Neural cell (in vitro differentiated cells): ENCODE data around the gene TSPYL6. TPM values are rescaled to one million over a fixed set of nuclear protein-coding genes. Genes with fewer than 3 reads are reported as not detected.

Source experiments
- H2AFZ ChIP-seq: fragments of 200-600, 300-800 bp; sonication (generic), shearing (Covaris generic); 2 replicates; pipeline ENCODE4 v1.6.0; 2014; ENCODE audit warnings: low read depth, mild to moderate bottlenecking, antibody characterized with exemption, low read length, moderate library complexity
- H3F3A ChIP-seq: fragments of 200-600 bp; shearing (Covaris generic); 2 replicates; pipeline ENCODE4 v1.6.1; 2016; ENCODE audit warnings: mild to moderate bottlenecking, moderate library complexity, mixed read lengths, antibody characterized with exemption, low read length; ENCODE audit not compliant: insufficient read depth, poor library complexity, severe bottlenecking
- H3K27ac ChIP-seq: fragments of 200-600, 300-800 bp; sonication (generic), shearing (Covaris generic); 2 replicates; pipeline ENCODE4 v1.5.1; 2014; ENCODE audit warnings: mild to moderate bottlenecking, low read length, moderate library complexity
- H3K27me3 ChIP-seq: fragments of 300-800, 200-600 bp; sonication (generic), shearing (Covaris generic); 2 replicates; pipeline ENCODE4 v1.6.0; 2014; ENCODE audit warnings: mild to moderate bottlenecking, low read depth, low read length, moderate library complexity; ENCODE audit not compliant: insufficient read depth
- H3K36me3 ChIP-seq: fragments of 300-800, 200-600 bp; sonication (generic), shearing (Covaris generic); 2 replicates; pipeline ENCODE4 v1.5.1; 2014; ENCODE audit warnings: mild to moderate bottlenecking, antibody characterized with exemption, low read length, moderate library complexity; ENCODE audit not compliant: insufficient read depth
- H3K4me2 ChIP-seq: fragments of 300-800, 200-600 bp; sonication (generic), shearing (Covaris generic); 2 replicates; pipeline ENCODE4 v1.6.0; 2014; ENCODE audit warnings: mild to moderate bottlenecking, low read length
- H3K4me3 ChIP-seq: fragments of 300-800, 200-600 bp; sonication (generic), shearing (Covaris generic); 2 replicates; pipeline ENCODE4 v1.5.1; 2014; ENCODE audit warnings: mild to moderate bottlenecking, low read length, moderate library complexity
- H3K79me2 ChIP-seq: fragments of 200-600 bp; shearing (Covaris generic); replicated peaks from 2 replicates; pipeline ENCODE4 v1.6.0; 2014; ENCODE audit warnings: mild to moderate bottlenecking, low read length, moderate library complexity; ENCODE audit not compliant: insufficient read depth
- H3K9ac ChIP-seq: fragments of 300-800, 200-600 bp; sonication (generic), shearing (Covaris generic); 2 replicates; pipeline ENCODE4 v1.6.1; 2016; ENCODE audit warnings: mild to moderate bottlenecking, low read length, mixed read lengths
- H3K9me2 ChIP-seq: fragments of 200-600 bp; shearing (Covaris generic); 2 replicates; pipeline ENCODE4 v1.6.1; 2016; ENCODE audit warnings: mild to moderate bottlenecking, low read length, mixed read lengths; ENCODE audit not compliant: insufficient read depth
- H3K9me3 ChIP-seq: fragments of 200-600, 300-800 bp; sonication (generic), shearing (Covaris generic); 2 replicates; pipeline ENCODE4 v1.6.1; 2016; ENCODE audit warnings: mild to moderate bottlenecking, mixed run types, low read length, moderate library complexity, mixed read lengths
- H4K20me1 ChIP-seq: fragments of 200-600 bp; shearing (Covaris generic); 2 replicates; pipeline ENCODE4 v1.6.1; 2016; ENCODE audit warnings: mild to moderate bottlenecking, mixed run types; ENCODE audit not compliant: insufficient read depth
- CTCF ChIP-seq: fragments of 450-650 bp; IDR thresholded peaks from 2 replicates; pipeline ENCODE4 v1.5.1; 2014; ENCODE audit warnings: antibody characterized with exemption, mild to moderate bottlenecking, moderate library complexity; ENCODE audit not compliant: poor library complexity, severe bottlenecking
- EP300 ChIP-seq: fragments of 450-650 bp; conservative IDR thresholded peaks from 2 replicates; pipeline ENCODE4 v1.6.1; 2014; ENCODE audit warnings: antibody characterized with exemption, mild to moderate bottlenecking, moderate library complexity; ENCODE audit not compliant: poor library complexity, severe bottlenecking
- EZH2 ChIP-seq: fragments of 200-600, 300-800 bp; shearing (Covaris generic), sonication (generic); IDR thresholded peaks from 2 replicates; pipeline ENCODE4 v1.6.1; 2014; ENCODE audit warnings: antibody characterized with exemption, low read length, borderline replicate concordance, mild to moderate bottlenecking; ENCODE audit not compliant: insufficient read depth, poor library complexity, severe bottlenecking
- MXI1 ChIP-seq: fragments of 450-650 bp; conservative IDR thresholded peaks from 2 replicates; pipeline ENCODE4 v1.6.1; 2014; ENCODE audit warnings: antibody characterized with exemption, mild to moderate bottlenecking; ENCODE audit not compliant: poor library complexity, severe bottlenecking
- POLR2AphosphoS5 ChIP-seq: IDR thresholded peaks from 2 replicates; pipeline ENCODE4 v1.6.1; 2012
- RAD21 ChIP-seq: fragments of 450-650 bp; conservative IDR thresholded peaks from 2 replicates; pipeline ENCODE4 v1.6.1; 2014; ENCODE audit warnings: antibody characterized with exemption, mild to moderate bottlenecking, moderate library complexity
- REST ChIP-seq: IDR thresholded peaks from 2 replicates; pipeline ENCODE4 v1.6.1; 2012; ENCODE audit warnings: borderline replicate concordance
- SMC3 ChIP-seq: fragments of 450-650 bp; conservative IDR thresholded peaks from 2 replicates; pipeline ENCODE4 v1.6.1; 2014; ENCODE audit warnings: antibody characterized with exemption, mild to moderate bottlenecking, moderate library complexity; ENCODE audit not compliant: poor library complexity
- TAF1 ChIP-seq: IDR thresholded peaks from 2 replicates; pipeline ENCODE4 v1.6.1; 2012; ENCODE audit warnings: low read depth
- polyA plus RNA-seq: library from polyadenylated mRNA; depleted of rRNA; stranded (reverse); fragments of >200 nt; gene quantifications from 2 replicates; pipeline ENCODE4 v1.2.3, GENCODE V29; 2014

TSPYL6 gene
- polyA plus RNA-seq, 1 donor from 2014 or later, result not detected

GRCh38 chr2:54262015-54262765 is 6.2 kb upstream of the TSPYL6 start:
- H4K20me1 ChIP-seq, result no peaks in the 10 kb centered on the region
- H3K36me3 ChIP-seq, result no peaks in the 10 kb centered on the region
- no peaks in the 10 kb centered on the region for H3F3A ChIP-seq
- H3K9ac ChIP-seq, result no peak overlapping the region
- H3K4me3 ChIP-seq, result no peak overlapping the region
- no peak for TF ChIP-seq REST
- TF ChIP-seq EP300, result no peak
- TF ChIP-seq TAF1, result no peak
- no peak for TF ChIP-seq POLR2AphosphoS5
- no peak for TF ChIP-seq SMC3
- TF ChIP-seq CTCF, result no peak
- no peak for TF ChIP-seq RAD21
- TF ChIP-seq EZH2, result no peak
- no peak overlapping the region for H2AFZ ChIP-seq
- no peak overlapping the region for H3K27ac ChIP-seq
- no peaks in the 10 kb centered on the region for H3K9me3 ChIP-seq
- H3K9me2 ChIP-seq, result no peaks in the 10 kb centered on the region
- H3K4me2 ChIP-seq, result no peak overlapping the region
- no peaks in the 10 kb centered on the region for H3K27me3 ChIP-seq
- H3K79me2 ChIP-seq, result no peaks in the 10 kb centered on the region

GRCh38 chr2:54261537-54261936 is 5.5 kb upstream of the TSPYL6 start:
- Histone ChIP-seq H3K4me3 (no peak overlapping the region), H3K9me3 (no peaks in the 10 kb centered on the region), H3K9ac (no peak overlapping the region), H3F3A (no peaks in the 10 kb centered on the region), H3K9me2 (no peaks in the 10 kb centered on the region), H4K20me1 (no peaks in the 10 kb centered on the region), H3K4me2 (no peak overlapping the region), H2AFZ (no peak overlapping the region), H3K79me2 (no peaks in the 10 kb centered on the region), H3K27me3 (no peaks in the 10 kb centered on the region), H3K27ac (no peak overlapping the region), H3K36me3 (no peaks in the 10 kb centered on the region)
- TF ChIP-seq RAD21, result no peak
- TF ChIP-seq SMC3, result no peak
- TF ChIP-seq POLR2AphosphoS5, result no peak
- TF ChIP-seq MXI1, result no peak
- TF ChIP-seq EP300, result no peak
- no peak for TF ChIP-seq TAF1
- TF ChIP-seq CTCF, result no peak
- TF ChIP-seq REST, result no peak
- no peak for TF ChIP-seq EZH2
